ENCODE measurements around the gene PRKAR1B.
"Not testable (repeated sequence)": the region's sequence is repeated elsewhere in the genome, so short reads cannot be mapped to it uniquely, and the experiment has no call there.

PRKAR1B gene

GRCh38 chr7:621572-622285, 105.4 kb downstream of the PRKAR1B start:
- no peak for DNase-seq (ENCODE audit: low read depth, low spot score)

- no peak for DNase-seq (ENCODE audit: low read depth, low spot score)
Observed at GRCh38 chr7:620885-621284, 106.2 kb downstream of the PRKAR1B start.

- peak; percentile 79 for DNase-seq (ENCODE audit: low read depth, low spot score)
Observed at GRCh38 chr7:620056-620455, 107.0 kb downstream of the PRKAR1B start.

- DNase-seq (ENCODE audit: low read depth, low spot score): no peak
Observed at GRCh38 chr7:619368-619840, 107.7 kb downstream of the PRKAR1B start.

- no peak for DNase-seq (ENCODE audit: low read depth, low spot score)
Observed at GRCh38 chr7:618539-619367, 108.3 kb downstream of the PRKAR1B start.

- DNase-seq (ENCODE audit: low read depth, low spot score): no peak
Observed at GRCh38 chr7:617614-618538, 109.2 kb downstream of the PRKAR1B start.

GRCh38 chr7:613442-614140, 113.5 kb downstream of the PRKAR1B start:
- no peak for DNase-seq (ENCODE audit: low read depth, low spot score)

- not testable (repeated sequence) for DNase-seq (ENCODE audit: low read depth, low spot score)
Observed at GRCh38 chr7:611837-612236, 115.2 kb downstream of the PRKAR1B start.

- DNase-seq (ENCODE audit: low read depth, low spot score): no peak
Observed at GRCh38 chr7:611281-611810, 115.7 kb downstream of the PRKAR1B start.

GRCh38 chr7:610531-611280, 116.4 kb downstream of the PRKAR1B start:
- no peak for DNase-seq (ENCODE audit: low read depth, low spot score)

GRCh38 chr7:610141-610530, 116.9 kb downstream of the PRKAR1B start:
- no peak for DNase-seq (ENCODE audit: low read depth, low spot score)

- DNase-seq (ENCODE audit: low read depth, low spot score): no peak
Observed at GRCh38 chr7:609365-609764, 117.7 kb downstream of the PRKAR1B start.

- no peak for DNase-seq (ENCODE audit: low read depth, low spot score)
Observed at GRCh38 chr7:608954-609353, 118.1 kb downstream of the PRKAR1B start.

- no peak for DNase-seq (ENCODE audit: low read depth, low spot score)
Observed at GRCh38 chr7:608361-608760, 118.7 kb downstream of the PRKAR1B start.

- DNase-seq (ENCODE audit: low read depth, low spot score): no peak
Observed at GRCh38 chr7:607938-608337, 119.1 kb downstream of the PRKAR1B start.

- DNase-seq (ENCODE audit: low read depth, low spot score): no peak
Observed at GRCh38 chr7:605661-606450, 121.2 kb downstream of the PRKAR1B start.

GRCh38 chr7:604884-605531, 122.1 kb downstream of the PRKAR1B start:
- no peak for DNase-seq (ENCODE audit: low read depth, low spot score)

GRCh38 chr7:604001-604883, 122.8 kb downstream of the PRKAR1B start:
- peak; percentile 74 for DNase-seq (ENCODE audit: low read depth, low spot score)
